ENCODE results near the gene INAFM1. TPM values are rescaled to one million over a fixed set of nuclear protein-coding genes. Genes with fewer than 3 reads are reported as not detected.

Gene INAFM1
- total RNA-seq, 1 experiment from 2014 or later, result 8.1 TPM

DNA sequence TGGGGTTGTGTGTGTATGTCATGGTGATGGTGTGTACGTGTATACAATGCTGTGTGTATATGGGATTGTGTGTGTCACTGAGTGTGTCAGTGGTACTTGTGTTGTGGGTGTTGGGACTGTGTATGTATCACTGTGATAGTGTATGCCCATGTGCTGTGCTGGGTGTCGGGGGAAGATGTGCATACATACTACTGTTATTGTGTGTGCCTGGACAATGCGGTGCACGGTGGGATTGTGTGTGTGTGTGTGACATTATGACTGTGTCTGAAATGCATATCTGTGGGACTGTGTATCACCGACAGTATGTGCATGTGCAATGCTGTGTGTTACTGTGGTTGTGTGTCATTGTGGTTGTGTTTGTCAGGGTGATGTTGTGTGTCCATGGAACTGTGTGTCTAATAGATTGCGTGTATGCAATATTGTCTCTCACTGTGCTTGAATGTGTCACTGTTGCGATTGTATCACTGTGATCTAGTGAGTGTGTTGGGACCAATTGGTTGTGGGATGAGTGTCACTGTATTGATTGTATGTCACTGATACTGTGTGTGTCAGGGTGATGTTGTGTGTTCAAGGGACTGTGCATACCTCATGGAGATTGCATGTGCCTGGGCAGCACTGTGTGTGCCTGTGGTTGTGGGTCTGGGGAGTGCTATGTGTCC is 32.6 kb upstream of the INAFM1 start (continued):
- TF ChIP-seq, protein P1, sequence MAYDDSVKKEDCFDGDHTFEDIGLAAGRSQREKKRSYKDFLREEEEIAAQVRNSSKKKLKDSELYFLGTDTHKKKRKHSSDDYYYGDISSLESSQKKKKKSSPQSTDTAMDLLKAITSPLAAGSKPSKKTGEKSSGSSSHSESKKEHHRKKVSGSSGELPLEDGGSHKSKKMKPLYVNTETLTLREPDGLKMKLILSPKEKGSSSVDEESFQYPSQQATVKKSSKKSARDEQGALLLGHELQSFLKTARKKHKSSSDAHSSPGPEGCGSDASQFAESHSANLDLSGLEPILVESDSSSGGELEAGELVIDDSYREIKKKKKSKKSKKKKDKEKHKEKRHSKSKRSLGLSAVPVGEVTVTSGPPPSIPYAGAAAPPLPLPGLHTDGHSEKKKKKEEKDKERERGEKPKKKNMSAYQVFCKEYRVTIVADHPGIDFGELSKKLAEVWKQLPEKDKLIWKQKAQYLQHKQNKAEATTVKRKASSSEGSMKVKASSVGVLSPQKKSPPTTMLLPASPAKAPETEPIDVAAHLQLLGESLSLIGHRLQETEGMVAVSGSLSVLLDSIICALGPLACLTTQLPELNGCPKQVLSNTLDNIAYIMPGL (CRISPR knock-in tag; IDR thresholded peaks at IDR 0.05), result no peak

GRCh38 chr19:47243364-47243775 is 31.3 kb upstream of the INAFM1 start:
- POLR2A ChIA-PET, result interaction anchor here (0.5 to 2.9 kb wide), 12 partner anchors 11 to 593 kb away, joined by 3 to 61 read pairs (median 5); partner anchors contain the start of genes CCDC9 and ZC3H4
- TF ChIP-seq TCF7 (CRISPR knock-in tag; IDR thresholded peaks at IDR 0.05; ENCODE audit: low read depth), result 0 out of 2 replicates have a peak, but pooled peaks have one; percentile 30
- TF ChIP-seq, protein P2, sequence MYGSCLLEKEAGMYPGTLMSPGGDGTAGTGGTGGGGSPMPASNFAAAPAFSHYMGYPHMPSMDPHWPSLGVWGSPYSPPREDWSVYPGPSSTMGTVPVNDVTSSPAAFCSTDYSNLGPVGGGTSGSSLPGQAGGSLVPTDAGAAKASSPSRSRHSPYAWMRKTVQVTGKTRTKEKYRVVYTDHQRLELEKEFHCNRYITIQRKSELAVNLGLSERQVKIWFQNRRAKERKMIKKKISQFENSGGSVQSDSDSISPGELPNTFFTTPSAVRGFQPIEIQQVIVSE (CRISPR knock-in tag; IDR thresholded peaks at IDR 0.05; ENCODE audit: borderline replicate concordance), result no peak
- Mint-ChIP-seq H3K27me3 (ENCODE audit: low read depth) (peaks cover 45% of the 10 kb centered on the region), H3K36me3 (no peaks in the 10 kb centered on the region), H3K4me3 (peak overlapping the region; percentile 64), H3K9me3 (no peaks in the 10 kb centered on the region), H3K27ac (peak overlapping the region; percentile 86), H3K4me1 (peaks cover 22% of the 10 kb centered on the region)
- ATAC-seq (peak; percentile 5), DNase-seq (ENCODE audit: low spot score) (no peak)
- CTCF ChIA-PET, result interaction anchor here (0.6 to 6.1 kb wide), 12 partner anchors 13 to 1427 kb away, joined by 3 to 402 read pairs (median 4); partner anchors contain the start of genes INAFM1 and ZC3H4

GRCh38 chr19:47243776-47244547 is 30.7 kb upstream of the INAFM1 start:
- Mint-ChIP-seq H3K27ac (peak overlapping the region; percentile 82), H3K9me3 (no peaks in the 10 kb centered on the region), H3K4me1 (peaks cover 19% of the 10 kb centered on the region), H3K27me3 (ENCODE audit: low read depth) (peaks cover 45% of the 10 kb centered on the region), H3K36me3 (no peaks in the 10 kb centered on the region), H3K4me3 (peak overlapping the region; percentile 64)
- DNase-seq (ENCODE audit: low spot score), result peak; percentile 95
- ChIA-PET CTCF (interaction anchor here (0.5 to 6.1 kb wide), 59 partner anchors 9 to 304 kb away, joined by 3 to 402 read pairs (median 5); partner anchors contain the start of genes BBC3, CCDC9, DHX34 and INAFM1), POLR2A (interaction anchor here (0.6 to 2.9 kb wide), 15 partner anchors 11 to 456 kb away, joined by 3 to 61 read pairs (median 6); partner anchors contain the start of genes CCDC9 and ZC3H4)
- peak; percentile 61 for ATAC-seq
- TF ChIP-seq GRHL2 (CRISPR knock-in tag; IDR thresholded peaks at IDR 0.05; ENCODE audit: insufficient replicate concordance, severe bottlenecking), result no peak
- no peak for TF ChIP-seq ATF1 (CRISPR knock-in tag; IDR thresholded peaks at IDR 0.05)
- 0 out of 2 replicates have a peak, but pooled peaks have one; percentile 56 for TF ChIP-seq KAT7 (CRISPR knock-in tag; IDR thresholded peaks at IDR 0.05; ENCODE audit: borderline replicate concordance)
- 0 out of 2 replicates have a peak, but pooled peaks have one; percentile 41 for TF ChIP-seq TEAD1 (CRISPR knock-in tag; IDR thresholded peaks at IDR 0.05)
- peak; percentile 50; the same call in 1 of the 2 replicates for TF ChIP-seq CBFB (CRISPR knock-in tag; IDR thresholded peaks at IDR 0.05; ENCODE audit: low read depth)
- TF ChIP-seq OVOL2 (CRISPR knock-in tag; IDR thresholded peaks at IDR 0.05; ENCODE audit: borderline replicate concordance), result no peak
- TF ChIP-seq, protein P3, sequence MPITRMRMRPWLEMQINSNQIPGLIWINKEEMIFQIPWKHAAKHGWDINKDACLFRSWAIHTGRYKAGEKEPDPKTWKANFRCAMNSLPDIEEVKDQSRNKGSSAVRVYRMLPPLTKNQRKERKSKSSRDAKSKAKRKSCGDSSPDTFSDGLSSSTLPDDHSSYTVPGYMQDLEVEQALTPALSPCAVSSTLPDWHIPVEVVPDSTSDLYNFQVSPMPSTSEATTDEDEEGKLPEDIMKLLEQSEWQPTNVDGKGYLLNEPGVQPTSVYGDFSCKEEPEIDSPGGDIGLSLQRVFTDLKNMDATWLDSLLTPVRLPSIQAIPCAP (CRISPR knock-in tag; IDR thresholded peaks at IDR 0.05), result peak; percentile 31; the same call in 1 of the 2 replicates
- peak; percentile 91 for TF ChIP-seq ETV6 (CRISPR knock-in tag; IDR thresholded peaks at IDR 0.05)
- TF ChIP-seq SP1 (CRISPR knock-in tag; conservative IDR thresholded peaks at IDR 0.05), result peak; percentile 43; the same call in 1 of the 2 replicates
- no peak for TF ChIP-seq TEAD4 (CRISPR knock-in tag; IDR thresholded peaks at IDR 0.05)
- no peak for TF ChIP-seq NFE2L1 (CRISPR knock-in tag; IDR thresholded peaks at IDR 0.05)
- peak; percentile 100 for TF ChIP-seq GABPB1 (CRISPR knock-in tag; IDR thresholded peaks at IDR 0.05)
- TF ChIP-seq, protein P1 (CRISPR knock-in tag; IDR thresholded peaks at IDR 0.05), result peak; percentile 87
- no peak for TF ChIP-seq ELF4 (CRISPR knock-in tag; IDR thresholded peaks at IDR 0.05; ENCODE audit: low read depth)
- TF ChIP-seq, protein P4, sequence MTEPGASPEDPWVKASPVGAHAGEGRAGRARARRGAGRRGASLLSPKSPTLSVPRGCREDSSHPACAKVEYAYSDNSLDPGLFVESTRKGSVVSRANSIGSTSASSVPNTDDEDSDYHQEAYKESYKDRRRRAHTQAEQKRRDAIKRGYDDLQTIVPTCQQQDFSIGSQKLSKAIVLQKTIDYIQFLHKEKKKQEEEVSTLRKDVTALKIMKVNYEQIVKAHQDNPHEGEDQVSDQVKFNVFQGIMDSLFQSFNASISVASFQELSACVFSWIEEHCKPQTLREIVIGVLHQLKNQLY (CRISPR knock-in tag; IDR thresholded peaks at IDR 0.05), result no peak
- TF ChIP-seq USF1 (CRISPR knock-in tag; IDR thresholded peaks at IDR 0.05), result peak; percentile 45; the same call in 1 of the 2 replicates
- TF ChIP-seq, protein P5, sequence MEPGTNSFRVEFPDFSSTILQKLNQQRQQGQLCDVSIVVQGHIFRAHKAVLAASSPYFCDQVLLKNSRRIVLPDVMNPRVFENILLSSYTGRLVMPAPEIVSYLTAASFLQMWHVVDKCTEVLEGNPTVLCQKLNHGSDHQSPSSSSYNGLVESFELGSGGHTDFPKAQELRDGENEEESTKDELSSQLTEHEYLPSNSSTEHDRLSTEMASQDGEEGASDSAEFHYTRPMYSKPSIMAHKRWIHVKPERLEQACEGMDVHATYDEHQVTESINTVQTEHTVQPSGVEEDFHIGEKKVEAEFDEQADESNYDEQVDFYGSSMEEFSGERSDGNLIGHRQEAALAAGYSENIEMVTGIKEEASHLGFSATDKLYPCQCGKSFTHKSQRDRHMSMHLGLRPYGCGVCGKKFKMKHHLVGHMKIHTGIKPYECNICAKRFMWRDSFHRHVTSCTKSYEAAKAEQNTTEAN (CRISPR knock-in tag; IDR thresholded peaks at IDR 0.05), result no peak
- TF ChIP-seq FOXP1 (CRISPR knock-in tag; IDR thresholded peaks at IDR 0.05; ENCODE audit: borderline replicate concordance), result no peak; the same call in 1 of the 2 replicates
- peak; percentile 98 for TF ChIP-seq GTF2I (CRISPR knock-in tag; conservative IDR thresholded peaks at IDR 0.05)

All from WTC11 (cell line).